OCI-LY7 (cell line): ENCODE data around the gene DUS1L. TPM values are rescaled to one million over a fixed set of nuclear protein-coding genes. Genes with fewer than 3 reads are reported as not detected.

Experiments
- BruUV-seq: library from RNA; stranded (reverse); fragments of 400-500 nt; replicated peaks from 2 replicates; lab custom pipeline; 2021; lab: Mats Ljungman, UMichigan
- CTCF ChIA-PET: fragments of 300-600 bp; sonication (Branson Sonifier 250); formaldehyde crosslinking; loops from one replicate; lab custom pipeline; 2022; ENCODE audit warnings: antibody characterized with exemption; ENCODE audit not compliant: unreplicated experiment; lab: Charles Lee
- POLR2A ChIA-PET: fragments of 300-600 bp; sonication (Branson Sonifier 250); formaldehyde crosslinking; loops from one replicate; lab custom pipeline; 2022; ENCODE audit warnings: antibody characterized with exemption; lab: Charles Lee
- DNase-seq: peaks from one replicate; pipeline ENCODE4 v3.0.0-alpha.2; 2015; ENCODE audit warnings: low spot score
- H2AFZ ChIP-seq: fragments of 200-600 bp; sonication (generic), shearing (Covaris generic); 2 replicates; pipeline ENCODE4 v1.6.1; 2014; ENCODE audit warnings: mild to moderate bottlenecking, antibody characterized with exemption, low read length, moderate library complexity
- H3K27ac ChIP-seq: fragments of 200-600 bp; sonication (generic); 2 replicates; pipeline ENCODE4 v1.5.1; 2014; ENCODE audit warnings: mixed run types, low read depth, mild to moderate bottlenecking, moderate library complexity, low read length, inconsistent platforms; ENCODE audit not compliant: poor library complexity, severe bottlenecking
- H3K36me3 ChIP-seq: fragments of 200-600 bp; sonication (generic); 2 replicates; pipeline ENCODE4 v1.6.1; 2014; ENCODE audit warnings: mild to moderate bottlenecking, antibody characterized with exemption, low read length, moderate library complexity, mixed read lengths; ENCODE audit not compliant: insufficient read depth
- H3K4me1 ChIP-seq: fragments of 200-600 bp; sonication (generic); 2 replicates; pipeline ENCODE4 v1.5.1; 2014; ENCODE audit warnings: mild to moderate bottlenecking, low read length; ENCODE audit not compliant: insufficient read depth, poor library complexity, severe bottlenecking
- H3K4me2 ChIP-seq: fragments of 200-600 bp; sonication (generic); 2 replicates; pipeline ENCODE4 v1.6.1; 2014; ENCODE audit warnings: mild to moderate bottlenecking, low read length
- H3K4me3 ChIP-seq: fragments of 200-600 bp; sonication (generic); 2 replicates; pipeline ENCODE4 v1.5.1; 2014; ENCODE audit warnings: mild to moderate bottlenecking, low read depth, low read length; ENCODE audit not compliant: poor library complexity, severe bottlenecking
- H3K79me2 ChIP-seq: fragments of 200-600 bp; sonication (generic); 2 replicates; pipeline ENCODE4 v1.6.1; 2016; ENCODE audit warnings: low read depth, mild to moderate bottlenecking, low read length, moderate library complexity, mixed read lengths; ENCODE audit not compliant: insufficient read depth
- H3K9me2 ChIP-seq: fragments of 200-600 bp; sonication (generic); 2 replicates; pipeline ENCODE4 v1.6.1; 2016; ENCODE audit warnings: mild to moderate bottlenecking, low read length, mixed read lengths; ENCODE audit not compliant: insufficient read depth
- H3K9me3 ChIP-seq: fragments of 200-600 bp; sonication (generic); 2 replicates; pipeline ENCODE4 v1.6.1; 2014; ENCODE audit warnings: mild to moderate bottlenecking, mixed run types, low read length, mixed read lengths
- H4K20me1 ChIP-seq: fragments of 200-600 bp; sonication (generic); 2 replicates; pipeline ENCODE4 v1.6.1; 2014; ENCODE audit warnings: mild to moderate bottlenecking, antibody characterized with exemption, low read length, moderate library complexity, mixed read lengths; ENCODE audit not compliant: insufficient read depth
- CTCF ChIP-seq: fragments of 200-600 bp; sonication (generic); conservative IDR thresholded peaks from 2 replicates; pipeline ENCODE4 v1.5.1; 2014; ENCODE audit warnings: mild to moderate bottlenecking, antibody characterized with exemption, low read length, moderate library complexity, mixed read lengths
- EZH2phosphoT487 ChIP-seq: fragments of 200-600 bp; sonication (generic); IDR thresholded peaks from 2 replicates; pipeline ENCODE4 v1.6.1; 2018; ENCODE audit warnings: low read depth, borderline replicate concordance, mild to moderate bottlenecking, mixed run types, antibody characterized with exemption, low read length, moderate library complexity, mixed read lengths
- intact Hi-C: fragments of 100-400 bp; cut with micrococcal nuclease; formaldehyde crosslinking; loops from one replicate; pipeline ENCODE4 v1.10.0; 2022; ENCODE audit not compliant: unreplicated experiment
- total RNA-seq, 2 experiments: library from RNA; depleted of rRNA in 1 of 2; stranded (reverse); fragments of >200 nt in 1 of 2; shearing (Covaris generic) in 1 of 2; gene quantifications; 2 replicates each; pipeline ENCODE4 v1.2.3, GENCODE V29; 2014 to 2022

Gene DUS1L
- total RNA-seq, 2 experiments from 2014 or later, result 320 to 388 TPM

DNA sequence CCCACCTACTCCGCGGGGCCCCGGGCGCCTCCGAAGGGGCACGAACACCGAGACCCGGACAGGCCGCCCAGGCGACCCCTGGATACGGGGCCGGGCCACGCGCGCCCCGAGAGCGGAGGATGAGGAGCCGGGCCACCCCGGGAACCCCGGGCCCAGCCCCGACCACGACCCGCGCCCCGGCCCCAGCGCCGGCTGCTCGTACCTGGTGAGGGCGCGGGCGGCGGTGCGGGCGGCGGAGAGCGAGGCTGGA is 32.2 kb upstream of the DUS1L start:
- intact Hi-C loops, result loop anchor here (1.0 to 5.0 kb wide), 6 partner anchors 23 to 586 kb away; partner anchors contain the start of genes ACTG1, ARL16, DCXR and HGS
- Histone ChIP-seq H4K20me1 (peaks cover 21% of the 10 kb centered on the region; the same call in 1 of the 2 replicates), H3K4me2 (peak overlapping the region; percentile 81), H3K36me3 (peaks cover 42% of the 10 kb centered on the region), H2AFZ (peak overlapping the region; percentile 13; the same call in 1 of the 2 replicates), H3K27ac (peak overlapping the region; percentile 81), H3K4me1 (peaks cover 46% of the 10 kb centered on the region), H3K9me3 (no peaks in the 10 kb centered on the region), H3K4me3 (peak overlapping the region; percentile 87), H3K79me2 (peaks cover 34% of the 10 kb centered on the region), H3K9me2 (no peaks in the 10 kb centered on the region)
- CTCF ChIA-PET, result no interaction called here
- POLR2A ChIA-PET, result no interaction called here
- DNase-seq, result no peak
- TSS peak; percentile 64 for BruUV-seq
- no peak for TF ChIP-seq EZH2phosphoT487
- TF ChIP-seq CTCF, result no peak

GRCh38 chr17:82097184-82097918 is 31.7 kb upstream of the DUS1L start:
- Histone ChIP-seq H3K4me1 (peaks cover 45% of the 10 kb centered on the region), H3K4me2 (peak overlapping the region; percentile 81), H3K9me3 (no peaks in the 10 kb centered on the region), H2AFZ (peak overlapping the region; percentile 13; the same call in 1 of the 2 replicates), H3K27ac (peak overlapping the region; percentile 81), H3K4me3 (peak overlapping the region; percentile 87), H3K36me3 (peaks cover 47% of the 10 kb centered on the region), H4K20me1 (peaks cover 21% of the 10 kb centered on the region; the same call in 1 of the 2 replicates), H3K9me2 (no peaks in the 10 kb centered on the region), H3K79me2 (peaks cover 34% of the 10 kb centered on the region)
- intact Hi-C loops, result loop anchor here (5.0 kb wide), 2 partner anchors 415 to 585 kb away; partner anchors contain the start of genes ACTG1, ARL16 and HGS
- TF ChIP-seq EZH2phosphoT487 (no peak), CTCF (no peak)
- BruUV-seq, result no TSS peak
- POLR2A ChIA-PET, result no interaction called here
- CTCF ChIA-PET, result no interaction called here
- DNase-seq, result peak; percentile 58

GRCh38 chr17:82096709-82097183 is 31.1 kb upstream of the DUS1L start:
- Histone ChIP-seq H3K9me3 (no peaks in the 10 kb centered on the region), H3K4me2 (peak overlapping the region; percentile 81), H2AFZ (no peak overlapping the region), H3K36me3 (peaks cover 53% of the 10 kb centered on the region), H3K27ac (peak overlapping the region; percentile 81), H3K4me1 (peaks cover 39% of the 10 kb centered on the region), H3K9me2 (no peaks in the 10 kb centered on the region), H4K20me1 (peaks cover 21% of the 10 kb centered on the region; the same call in 1 of the 2 replicates), H3K4me3 (peak overlapping the region; percentile 87), H3K79me2 (peaks cover 34% of the 10 kb centered on the region)
- intact Hi-C loops, result loop anchor here (5.0 kb wide), 2 partner anchors 414 to 584 kb away; partner anchors contain the start of genes ACTG1, ARL16 and HGS
- POLR2A ChIA-PET, result no interaction called here
- no peak for TF ChIP-seq CTCF
- TF ChIP-seq EZH2phosphoT487, result no peak
- CTCF ChIA-PET, result no interaction called here
- BruUV-seq, result no TSS peak
- no peak for DNase-seq
